ENCODE results near the gene OR7C1. TPM values are rescaled to one million over a fixed set of nuclear protein-coding genes. Genes with fewer than 3 reads are reported as not detected.

The OR7C1 gene
- total RNA-seq, 1 experiment from 2014 or later: not detected

DNA sequence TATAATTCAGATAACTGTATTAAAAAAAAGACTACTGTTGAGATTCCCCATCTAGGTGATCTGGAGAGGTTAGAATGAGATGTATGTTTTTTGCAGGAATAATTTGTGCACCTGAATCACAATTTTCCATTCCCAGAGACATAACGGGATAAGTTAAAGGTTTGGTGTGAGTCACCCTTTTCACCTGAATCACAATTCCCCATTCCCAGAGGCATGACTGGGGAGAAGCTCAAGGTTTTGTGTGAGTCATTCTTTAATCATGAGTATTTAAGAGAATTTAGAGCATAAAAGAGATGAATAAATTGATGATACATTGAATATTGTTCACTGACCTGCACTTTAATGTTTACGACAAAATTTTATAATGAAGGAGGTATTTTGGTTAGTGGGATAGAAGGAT is 9.0 kb downstream of the OR7C1 start:
- BruUV-seq (replicated peaks): no TSS peak
- POLR2A ChIA-PET (ENCODE audit: unreplicated experiment): no interaction called here
- H3K9me2 ChIP-seq (ENCODE audit: insufficient read depth): no peaks in the 10 kb centered on the region
- no peaks in the 10 kb centered on the region for H3K36me3 ChIP-seq (ENCODE audit: low read depth)
- CTCF ChIA-PET: no interaction called here
- H4K20me1 ChIP-seq (ENCODE audit: insufficient read depth): no peaks in the 10 kb centered on the region
- no peaks in the 10 kb centered on the region for H3F3A ChIP-seq (ENCODE audit: insufficient read depth, low read depth)
- intact Hi-C loops (cut with micrococcal nuclease; ENCODE audit: unreplicated experiment): no loop called here
- no peaks in the 10 kb centered on the region for H3K27me3 ChIP-seq (ENCODE audit: insufficient read depth, low read depth)
- H3K79me2 ChIP-seq (ENCODE audit: low read depth): no peaks in the 10 kb centered on the region
- peak in 1 of 2 experiments; percentile 62 for DNase-seq
- no peaks in the 10 kb centered on the region for H3K4me1 ChIP-seq (replicated peaks; ENCODE audit: insufficient read depth)
- H3K9me3 ChIP-seq (ENCODE audit: insufficient read depth, low read depth): no peaks in the 10 kb centered on the region
- H3K4me2 ChIP-seq: no peak overlapping the region
- H3K27ac ChIP-seq: no peak overlapping the region
- H3K4me3 ChIP-seq: no peak overlapping the region
- H2AFZ ChIP-seq: no peak overlapping the region
- no peak for TF ChIP-seq EZH2 (IDR thresholded peaks at IDR 0.05; ENCODE audit: low read depth)
- TF ChIP-seq CTCF (conservative IDR thresholded peaks at IDR 0.05): no peak

- no peak overlapping the region for H3K4me3 ChIP-seq
- no peak overlapping the region for H3K27ac ChIP-seq
- CTCF ChIA-PET: no interaction called here
- TF ChIP-seq EZH2 (IDR thresholded peaks at IDR 0.05; ENCODE audit: low read depth): no peak
- TF ChIP-seq CTCF (conservative IDR thresholded peaks at IDR 0.05): no peak
- no peak overlapping the region for H3K4me2 ChIP-seq
- no peaks in the 10 kb centered on the region for H3K4me1 ChIP-seq (replicated peaks; ENCODE audit: insufficient read depth)
- H3K9me2 ChIP-seq (ENCODE audit: insufficient read depth): no peaks in the 10 kb centered on the region
- no peaks in the 10 kb centered on the region for H3F3A ChIP-seq (ENCODE audit: insufficient read depth, low read depth)
- H3K79me2 ChIP-seq (ENCODE audit: low read depth): no peaks in the 10 kb centered on the region
- no peak for DNase-seq
- H4K20me1 ChIP-seq (ENCODE audit: insufficient read depth): no peaks in the 10 kb centered on the region
- POLR2A ChIA-PET (ENCODE audit: unreplicated experiment): no interaction called here
- H2AFZ ChIP-seq: no peak overlapping the region
- H3K36me3 ChIP-seq (ENCODE audit: low read depth): no peaks in the 10 kb centered on the region
- no TSS peak for BruUV-seq (replicated peaks)
- H3K9me3 ChIP-seq (ENCODE audit: insufficient read depth, low read depth): no peaks in the 10 kb centered on the region
- peaks cover 16% of the 10 kb centered on the region; the same call in 1 of the 2 replicates for H3K27me3 ChIP-seq (ENCODE audit: insufficient read depth, low read depth)
- intact Hi-C loops (cut with micrococcal nuclease; ENCODE audit: unreplicated experiment): no loop called here
Observed at GRCh38 chr19:14821937-14822336, 13.0 kb downstream of the OR7C1 start.

DNA sequence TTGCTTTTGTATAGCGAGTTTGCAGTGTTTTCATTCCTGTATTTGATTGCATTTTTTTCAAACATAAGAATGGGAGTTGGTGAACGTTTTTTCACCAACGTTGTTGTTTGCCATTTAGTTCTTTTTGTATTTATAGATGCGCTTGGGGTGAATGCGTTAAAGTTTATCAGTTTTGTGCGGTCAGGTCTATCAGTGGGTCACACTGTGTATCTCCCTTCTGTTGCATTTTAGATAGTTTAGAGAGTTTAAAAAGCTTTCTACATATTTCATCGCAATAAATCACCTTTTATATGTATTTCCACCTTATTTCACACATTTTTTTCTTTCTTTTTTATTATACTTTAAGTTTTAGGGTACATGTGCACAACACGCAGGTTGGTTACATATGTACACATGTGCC is 16.4 kb downstream of the OR7C1 start:
- no peak overlapping the region for H3K27ac ChIP-seq
- no TSS peak for BruUV-seq (replicated peaks)
- no peak for DNase-seq
- no peak overlapping the region for H3K4me3 ChIP-seq
- intact Hi-C loops (cut with micrococcal nuclease; ENCODE audit: unreplicated experiment): no loop called here
- peaks cover 16% of the 10 kb centered on the region; the same call in 1 of the 2 replicates for H3K27me3 ChIP-seq (ENCODE audit: insufficient read depth, low read depth)
- H3K36me3 ChIP-seq (ENCODE audit: low read depth): no peaks in the 10 kb centered on the region
- H3K4me1 ChIP-seq (replicated peaks; ENCODE audit: insufficient read depth): no peaks in the 10 kb centered on the region
- no peaks in the 10 kb centered on the region for H3K9me3 ChIP-seq (ENCODE audit: insufficient read depth, low read depth)
- H3K4me2 ChIP-seq: no peak overlapping the region
- ChIA-PET POLR2A (ENCODE audit: unreplicated experiment) (no interaction called here), CTCF (no interaction called here)
- no peaks in the 10 kb centered on the region for H4K20me1 ChIP-seq (ENCODE audit: insufficient read depth)
- no peaks in the 10 kb centered on the region for H3K9me2 ChIP-seq (ENCODE audit: insufficient read depth)
- H3K79me2 ChIP-seq (ENCODE audit: low read depth): no peaks in the 10 kb centered on the region
- no peak for TF ChIP-seq EZH2 (IDR thresholded peaks at IDR 0.05; ENCODE audit: low read depth)
- TF ChIP-seq CTCF (conservative IDR thresholded peaks at IDR 0.05): no peak
- H3F3A ChIP-seq (ENCODE audit: insufficient read depth, low read depth): no peaks in the 10 kb centered on the region
- H2AFZ ChIP-seq: no peak overlapping the region

All from PC-9 (cell line).